ENCODE data around the gene RAD52. TPM values are rescaled to one million over a fixed set of nuclear protein-coding genes. Genes with fewer than 3 reads are reported as not detected.

Gene RAD52
- 10 to 100 TPM in 1 of 2 donors, 1 to 10 TPM in 1; 7.9 to 10.5 TPM for total RNA-seq
- long read RNA-seq, donor 1: 0 reads
- long read RNA-seq, donor 2, partial matches to known transcripts: 1 of 4 reads
- long read RNA-seq, donor 2, other reads (novel, unspliced or antisense): 2 of 4 reads

GRCh38 chr12:949453-950191 is at the start of gene RAD52:
Gene RAD52 (minus strand): TSS chr12:949694. CDS start chr12:933058, 16,636 bp downstream.
- peak; percentile 100 for DNase-seq (ENCODE audit: low spot score)
- intact Hi-C loops (cut with DNase I): loop anchor here (2.0 to 10.0 kb wide), 2 partner anchors 15 to 385 kb away; no protein-coding TSS in a partner anchor

- intact Hi-C loops (cut with DNase I): no loop called here
- DNase-seq (ENCODE audit: low spot score): no peak
Measured at GRCh38 chr12:998020-998874, 48.8 kb upstream of the RAD52 start.

DNA sequence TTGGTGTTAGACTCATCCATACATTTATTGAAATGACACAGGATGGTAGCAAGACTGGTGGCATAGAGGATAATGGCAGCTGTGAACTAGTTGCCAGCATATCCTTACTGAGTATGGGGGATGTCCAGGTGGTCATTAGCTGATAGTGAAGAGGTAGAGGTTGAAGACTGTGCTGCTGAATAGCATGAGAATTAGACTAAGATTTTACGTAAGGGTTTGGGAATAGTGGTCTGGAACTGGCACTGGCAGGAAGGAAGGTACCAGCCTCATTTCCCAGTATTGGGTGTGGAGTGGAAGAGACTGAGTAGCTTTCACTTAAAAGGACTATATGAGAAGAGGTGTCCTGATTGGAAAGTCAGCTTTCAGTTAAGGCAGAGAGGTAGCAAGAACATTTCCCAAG is 48.0 kb upstream of the RAD52 start:
- intact Hi-C loops (cut with DNase I): no loop called here
- no peak for DNase-seq (ENCODE audit: low spot score)

DNA sequence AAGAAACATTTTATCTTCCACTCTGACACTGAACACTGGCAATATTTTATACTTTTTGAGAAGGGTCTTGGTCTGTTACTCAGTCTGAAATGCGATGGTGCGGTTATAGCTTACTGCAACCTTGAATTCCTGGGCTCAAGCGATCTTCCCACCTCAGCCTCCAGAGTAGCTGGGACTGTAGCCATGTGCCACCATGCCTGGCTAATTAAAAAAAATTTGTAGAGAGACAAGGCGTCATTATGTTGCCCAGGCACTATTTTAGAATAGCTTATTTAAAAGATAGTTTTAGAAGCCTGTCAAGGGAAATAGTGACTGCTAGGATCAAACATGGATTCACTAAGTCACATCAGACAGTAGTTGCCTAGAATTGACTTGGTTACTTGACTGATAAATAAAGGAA is 47.4 kb upstream of the RAD52 start:
- DNase-seq (ENCODE audit: low spot score): no peak
- intact Hi-C loops (cut with DNase I): no loop called here

DNA sequence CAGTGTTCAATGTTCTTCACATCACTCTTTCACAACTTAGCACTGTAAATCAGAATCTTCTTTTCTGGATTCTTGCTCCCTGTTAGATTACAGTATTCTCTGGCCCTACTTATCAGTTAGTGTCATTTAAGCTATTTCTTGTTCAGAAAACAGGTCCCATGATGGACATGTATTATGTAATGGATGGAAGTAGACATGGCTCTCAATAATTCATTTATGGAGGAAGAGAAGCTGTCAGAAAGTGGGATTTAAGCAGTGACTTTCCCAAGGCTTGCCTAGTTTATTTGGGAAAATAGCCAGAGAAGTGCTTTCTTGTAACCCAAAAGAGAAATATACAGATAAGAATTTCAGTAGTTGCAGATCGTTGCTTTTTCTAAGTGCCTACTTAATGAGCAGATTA is 43.2 kb upstream of the RAD52 start:
- no peak for DNase-seq (ENCODE audit: low spot score)
- intact Hi-C loops (cut with DNase I): loop anchor here in 1 of 2 donors (5.0 kb wide), 1 partner anchor 90 kb away; no protein-coding TSS in a partner anchor

DNA sequence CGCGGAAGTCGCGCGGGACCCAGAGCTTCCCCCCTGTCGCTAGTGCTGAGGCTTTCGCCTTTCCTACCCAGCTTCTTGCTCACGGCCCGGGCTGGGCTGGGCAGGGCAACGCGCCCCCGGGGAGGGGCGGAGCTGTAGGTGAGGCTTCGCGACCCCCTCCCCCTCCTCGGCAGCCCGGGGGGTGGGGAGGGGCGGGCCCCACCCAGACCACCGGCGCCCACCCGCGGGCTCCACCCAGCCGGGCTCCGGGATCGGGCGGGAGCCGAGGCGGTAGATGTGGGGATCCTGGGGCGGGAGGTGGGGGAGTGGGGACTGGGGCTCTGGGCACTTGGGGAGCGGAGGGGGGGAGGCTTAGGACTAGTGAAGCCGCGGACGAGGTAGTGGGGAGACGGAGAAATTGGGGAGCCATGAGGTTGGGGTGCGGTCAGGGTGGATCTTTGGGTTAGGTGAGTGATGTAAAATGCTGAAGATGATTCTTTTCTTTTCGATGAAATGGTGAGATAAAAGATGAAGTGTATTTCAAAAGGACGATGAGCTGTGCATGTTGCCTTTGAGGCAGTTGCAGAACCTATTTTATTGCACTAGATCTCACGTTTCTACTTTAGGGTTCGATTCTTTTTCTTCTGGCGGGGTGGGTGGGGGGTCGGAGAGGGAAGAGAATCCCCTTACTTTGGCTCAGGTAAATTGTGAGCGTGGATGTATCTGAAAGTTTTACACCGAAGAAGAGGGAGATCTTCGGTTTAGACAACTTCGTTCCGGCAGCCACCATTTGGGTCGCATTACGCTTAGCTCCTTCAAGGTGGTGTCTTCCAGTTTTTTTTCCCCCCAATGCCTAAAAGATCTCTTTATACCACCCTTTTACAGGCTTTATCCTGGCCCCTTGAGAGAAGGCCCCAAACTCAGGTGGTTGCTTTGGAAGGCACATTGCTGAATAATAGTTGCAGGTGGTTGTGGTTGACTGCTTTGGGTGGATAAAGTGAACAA is 42.1 kb upstream of the RAD52 start:
- no peak for DNase-seq (ENCODE audit: low spot score)
- intact Hi-C loops (cut with DNase I): loop anchor here in 1 of 2 donors (5.0 kb wide), 1 partner anchor 91 kb away; no protein-coding TSS in a partner anchor

- intact Hi-C loops (cut with DNase I): loop anchor here in 1 of 2 donors (5.0 kb wide), 1 partner anchor 91 kb away; no protein-coding TSS in a partner anchor
- DNase-seq (ENCODE audit: low spot score): peak; percentile 96
Measured at GRCh38 chr12:990661-991349, 41.3 kb upstream of the RAD52 start, which contains the start of gene ERC1. Gene ERC1 (plus strand): TSS chr12:991223. CDS start chr12:1027904, 36,681 bp downstream.

DNA sequence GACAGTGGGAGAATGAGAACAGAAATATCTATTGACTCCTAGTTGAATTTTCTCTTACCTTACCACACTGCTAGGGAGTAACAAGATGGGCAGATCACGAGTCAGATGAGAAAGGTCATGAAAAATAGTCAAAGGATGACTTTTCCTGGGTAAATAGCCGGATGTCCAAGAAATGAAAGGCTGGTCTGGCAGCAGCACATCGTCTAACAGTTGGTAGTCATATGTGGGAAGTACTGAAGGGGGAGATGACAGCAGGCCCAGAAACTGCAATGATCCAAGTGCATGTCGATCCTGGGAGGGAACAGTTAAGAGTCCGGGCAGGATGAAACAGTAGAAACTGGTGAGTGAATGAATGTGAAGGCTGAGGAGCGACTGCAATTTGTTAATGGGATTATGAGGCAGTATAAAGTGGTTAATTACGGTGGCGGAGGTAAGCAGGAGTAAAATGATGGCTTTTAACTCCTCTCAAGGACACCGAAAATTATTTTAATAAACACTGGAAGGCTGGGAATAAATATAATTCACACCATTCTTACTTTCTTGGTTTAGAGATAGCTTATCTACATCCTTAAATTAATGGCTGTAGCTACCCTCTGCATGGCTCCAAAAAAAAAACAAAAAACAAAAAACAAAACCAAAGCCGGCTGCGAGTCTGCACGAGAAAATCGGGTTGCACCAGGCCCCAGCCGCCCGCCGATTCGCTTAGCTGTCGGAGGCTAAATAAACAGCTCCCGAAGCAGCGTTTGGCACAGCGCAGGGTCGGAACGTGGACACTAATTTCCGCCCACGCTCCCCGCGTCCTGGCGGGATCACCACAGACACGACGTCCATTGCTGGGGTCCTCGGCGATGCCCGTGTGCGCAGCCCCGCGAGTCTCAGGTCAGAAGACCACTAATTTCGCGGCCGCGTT is 40.5 kb upstream of the RAD52 start:
- intact Hi-C loops (cut with DNase I): loop anchor here in 1 of 2 donors (5.0 kb wide), 1 partner anchor 92 kb away; no protein-coding TSS in a partner anchor
- DNase-seq (ENCODE audit: low spot score): peak; percentile 92

DNA sequence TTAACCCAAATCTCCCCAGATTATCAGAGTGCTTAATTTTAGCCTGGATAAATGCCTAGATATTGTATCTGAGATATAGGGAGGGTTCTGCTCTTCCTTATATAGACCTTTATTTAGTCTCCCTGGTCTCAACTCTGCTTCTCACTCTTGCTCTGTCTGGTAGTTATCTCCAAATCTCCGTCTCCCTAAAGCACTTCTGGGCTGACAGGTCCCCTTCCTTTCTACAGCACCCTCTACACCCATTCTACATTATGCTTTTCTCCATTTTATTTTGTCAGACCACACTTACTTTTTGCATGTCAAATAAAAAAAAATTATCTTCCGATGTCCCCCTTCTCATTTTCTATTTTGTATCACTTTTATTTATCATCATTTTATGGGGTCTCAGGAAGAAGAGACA is 39.6 kb upstream of the RAD52 start:
- DNase-seq (ENCODE audit: low spot score): no peak
- intact Hi-C loops (cut with DNase I): no loop called here

DNA sequence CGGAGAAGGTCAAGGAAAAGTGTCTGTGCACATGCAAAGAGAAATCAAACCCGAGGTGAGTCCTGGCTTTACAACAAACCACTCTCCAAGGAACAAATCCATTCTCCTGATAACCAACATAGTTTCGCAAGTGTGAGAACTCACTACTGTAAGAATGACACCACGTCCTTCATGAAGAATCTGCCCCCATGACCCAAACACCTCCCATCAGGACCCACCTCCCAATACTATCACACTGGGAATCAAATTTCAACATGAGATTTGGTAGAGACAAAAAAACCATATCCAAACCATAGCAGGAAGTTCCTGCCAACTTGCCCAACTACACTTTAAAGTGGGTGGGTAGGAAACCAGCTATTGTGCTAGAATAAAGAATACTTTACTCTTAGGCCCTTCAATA is 39.2 kb upstream of the RAD52 start:
- intact Hi-C loops (cut with DNase I): no loop called here
- DNase-seq (ENCODE audit: low spot score): no peak

DNA sequence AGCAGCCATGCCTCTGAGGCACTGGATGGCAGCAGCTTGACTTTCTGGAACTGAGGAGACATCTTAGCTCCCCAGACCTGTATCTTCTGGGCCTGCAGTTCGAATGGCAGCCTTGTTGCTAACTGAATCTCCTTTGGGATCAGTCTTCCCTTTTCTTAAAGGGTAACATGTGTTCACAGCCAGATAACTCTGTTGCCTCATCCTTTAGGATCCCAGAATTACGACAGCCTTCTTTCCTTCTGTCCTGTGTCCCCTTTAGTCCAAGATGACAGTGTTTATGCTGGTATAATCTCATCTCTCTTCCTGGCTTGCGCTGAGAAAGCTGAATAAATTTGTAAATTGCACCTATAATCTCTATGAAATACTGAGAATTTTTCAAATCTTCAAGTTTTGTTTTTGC is 32.5 kb upstream of the RAD52 start:
- DNase-seq (ENCODE audit: low spot score): no peak
- intact Hi-C loops (cut with DNase I): no loop called here

DNA sequence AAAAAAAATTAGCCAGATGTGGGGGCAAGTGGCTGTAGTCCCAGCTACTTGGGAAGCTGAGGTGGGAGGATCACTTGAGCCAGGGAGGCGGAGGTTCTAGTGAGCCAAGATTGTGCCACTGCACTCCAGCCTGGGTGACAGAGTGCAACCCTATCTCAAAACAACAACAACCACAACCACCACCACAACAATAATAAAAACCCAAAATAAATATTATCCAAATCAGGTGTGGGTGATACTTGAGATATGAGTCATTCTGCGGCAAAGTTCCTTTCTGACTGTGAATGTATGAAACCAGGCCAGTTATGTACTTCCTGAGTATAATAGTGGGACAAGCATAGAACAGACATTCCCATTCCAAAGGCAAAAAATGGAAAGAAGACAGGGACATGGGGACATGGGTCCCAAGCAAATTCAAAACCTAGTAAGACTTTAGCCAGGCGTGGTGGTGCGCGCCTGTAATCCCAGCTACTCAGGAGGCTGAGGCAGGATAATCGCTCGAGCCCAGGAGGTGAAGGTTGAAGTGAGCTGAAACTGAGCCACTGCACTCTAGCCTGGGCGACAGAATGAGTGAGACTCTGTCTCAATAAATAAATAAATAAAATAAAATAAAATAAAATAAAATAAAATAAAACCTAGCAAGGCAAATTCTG is 31.8 kb upstream of the RAD52 start:
- no peak for DNase-seq (ENCODE audit: low spot score)
- intact Hi-C loops (cut with DNase I): no loop called here

DNA sequence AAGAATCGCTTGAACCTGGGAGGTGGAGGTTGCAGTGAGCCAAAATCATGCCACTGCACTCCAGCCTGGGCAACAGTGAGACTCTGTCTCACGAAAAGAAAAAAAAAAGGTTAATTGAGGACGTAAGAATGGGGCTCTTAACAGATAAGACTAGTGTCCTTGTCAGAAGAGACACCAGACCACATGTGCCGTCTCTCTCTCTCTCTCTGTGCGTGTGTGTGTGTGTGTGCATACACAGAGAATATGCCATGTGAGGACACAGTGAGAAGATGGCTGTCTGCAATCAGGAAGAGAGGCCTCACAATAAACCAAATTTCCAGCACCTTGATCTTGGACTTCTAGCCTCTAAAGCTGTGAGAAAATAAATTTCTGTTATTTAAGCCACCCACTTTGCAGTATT is 29.9 kb upstream of the RAD52 start:
- DNase-seq (ENCODE audit: low spot score): no peak
- intact Hi-C loops (cut with DNase I): no loop called here

GRCh38 chr12:977156-977555 is 27.7 kb upstream of the RAD52 start:
- DNase-seq (ENCODE audit: low spot score): no peak
- intact Hi-C loops (cut with DNase I): no loop called here

GRCh38 chr12:976644-977043 is 27.1 kb upstream of the RAD52 start:
- intact Hi-C loops (cut with DNase I): no loop called here
- no peak for DNase-seq (ENCODE audit: low spot score)

- intact Hi-C loops (cut with DNase I): no loop called here
Measured at GRCh38 chr12:974271-974862, 24.9 kb upstream of the RAD52 start.

More at GRCh38 chr12:974271-974862, 24.9 kb upstream of the RAD52 start:
- DNase-seq (ENCODE audit: low spot score): no peak
